ENCODE measurements around the gene KIRREL3. TPM values are rescaled to one million over a fixed set of nuclear protein-coding genes. Genes with fewer than 3 reads are reported as not detected.
A peak's percentile ranks its signal among the peaks of the same experiment; 100 is the strongest.

Gene KIRREL3
- polyA plus RNA-seq, 2 of the 4 experiments (the other 2 are of a cell fraction): 3.0 to 11.0 TPM

DNA sequence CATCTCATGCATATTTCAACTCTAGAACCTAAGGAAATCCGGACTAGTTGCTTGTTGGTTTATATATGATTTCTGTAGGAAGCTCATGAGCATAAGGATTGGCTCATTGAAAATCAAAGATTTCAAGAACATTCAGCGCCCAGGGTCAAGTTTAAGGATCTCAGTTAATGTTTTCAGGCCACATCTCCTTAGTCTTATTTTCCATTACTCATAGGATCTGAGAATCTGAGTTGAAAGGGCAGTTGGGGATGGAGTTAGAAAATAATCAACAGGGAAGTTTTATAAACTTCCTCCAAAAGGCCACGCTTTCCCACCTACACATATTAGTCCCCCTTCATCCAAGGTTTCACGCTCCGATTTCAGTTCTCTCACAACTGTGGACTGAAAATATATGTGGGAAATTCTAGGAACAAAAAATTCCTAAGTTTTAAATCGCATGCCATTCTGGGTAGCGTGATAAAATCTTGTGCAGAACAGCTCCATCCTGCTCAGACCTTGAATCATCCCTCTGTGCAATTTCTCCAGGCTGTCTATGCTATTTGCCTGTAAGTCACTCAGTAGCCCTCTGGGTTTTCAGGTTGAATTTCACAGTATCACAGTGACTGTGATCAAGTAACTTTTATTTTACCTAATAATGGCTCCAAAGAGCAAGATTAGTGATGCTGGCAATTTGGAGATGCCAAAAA lies 160.2 kb downstream of the KIRREL3 start:
- FAIRE-seq (no peak), ATAC-seq (no peak), DNase-seq (ENCODE audit: low read depth in 1 of 2, low spot score in 1 of 2) (no peak)
- no peak overlapping the region for H3K4me3 ChIP-seq
- ChIA-PET POLR2A (no interaction called here), CTCF (no interaction called here)
- 0 out of 6 replicates have a peak overlapping the region, but pooled peaks of 1 of the 2 experiments have one; percentile 2 for H3K27ac ChIP-seq
- H3K9me3 ChIP-seq: no peaks in the 10 kb centered on the region
- H3K4me1 ChIP-seq: peaks cover 4% of the 10 kb centered on the region; the same call in 1 of the 3 replicates
- WGBS (ENCODE audit: missing lambda C conversion rate): 78% methylated on average over 7 of the region's 7 CpGs
- TF ChIP-seq MAFK (IDR thresholded peaks at IDR 0.05; ENCODE audit: partially characterized antibody) (no peak), PHF8 (IDR thresholded peaks at IDR 0.05; ENCODE audit: borderline replicate concordance, low read depth) (no peak), SMC3 (IDR thresholded peaks at IDR 0.05) (no peak), HOXB5 (CRISPR knock-in tag; IDR thresholded peaks at IDR 0.05) (no peak), MAZ (IDR thresholded peaks at IDR 0.05; ENCODE audit: borderline replicate concordance, low read depth, low read length) (no peak), ZC3H11A (IDR thresholded peaks at IDR 0.05) (no peak), NPAS2 (CRISPR knock-in tag; IDR thresholded peaks at IDR 0.05; ENCODE audit: borderline replicate concordance) (no peak), RAD21 (conservative IDR thresholded peaks at IDR 0.05 in 1 of 2, IDR thresholded peaks at IDR 0.05 in 1 of 2) (no peak), CBX8 (IDR thresholded peaks at IDR 0.05) (no peak), MYC (IDR thresholded peaks at IDR 0.05; ENCODE audit: borderline replicate concordance, low read length) (no peak), SREBF2 (IDR thresholded peaks at IDR 0.05) (no peak), FOXS1 (CRISPR knock-in tag; IDR thresholded peaks at IDR 0.05) (no peak), FOSL2 (IDR thresholded peaks at IDR 0.05) (no peak), FOSL2 (CRISPR knock-in tag; IDR thresholded peaks at IDR 0.05) (no peak)
- TF ChIP-seq, protein P1, sequence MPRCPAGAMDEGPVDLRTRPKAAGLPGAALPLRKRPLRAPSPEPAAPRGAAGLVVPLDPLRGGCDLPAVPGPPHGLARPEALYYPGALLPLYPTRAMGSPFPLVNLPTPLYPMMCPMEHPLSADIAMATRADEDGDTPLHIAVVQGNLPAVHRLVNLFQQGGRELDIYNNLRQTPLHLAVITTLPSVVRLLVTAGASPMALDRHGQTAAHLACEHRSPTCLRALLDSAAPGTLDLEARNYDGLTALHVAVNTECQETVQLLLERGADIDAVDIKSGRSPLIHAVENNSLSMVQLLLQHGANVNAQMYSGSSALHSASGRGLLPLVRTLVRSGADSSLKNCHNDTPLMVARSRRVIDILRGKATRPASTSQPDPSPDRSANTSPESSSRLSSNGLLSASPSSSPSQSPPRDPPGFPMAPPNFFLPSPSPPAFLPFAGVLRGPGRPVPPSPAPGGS (IDR thresholded peaks at IDR 0.05): no peak
- TF ChIP-seq, protein P2, sequence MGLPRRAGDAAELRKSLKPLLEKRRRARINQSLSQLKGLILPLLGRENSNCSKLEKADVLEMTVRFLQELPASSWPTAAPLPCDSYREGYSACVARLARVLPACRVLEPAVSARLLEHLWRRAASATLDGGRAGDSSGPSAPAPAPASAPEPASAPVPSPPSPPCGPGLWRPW (IDR thresholded peaks at IDR 0.05): no peak
- peak overlapping the region; percentile 19; the same call in 1 of the 3 replicates for H3K4me2 ChIP-seq

DNA sequence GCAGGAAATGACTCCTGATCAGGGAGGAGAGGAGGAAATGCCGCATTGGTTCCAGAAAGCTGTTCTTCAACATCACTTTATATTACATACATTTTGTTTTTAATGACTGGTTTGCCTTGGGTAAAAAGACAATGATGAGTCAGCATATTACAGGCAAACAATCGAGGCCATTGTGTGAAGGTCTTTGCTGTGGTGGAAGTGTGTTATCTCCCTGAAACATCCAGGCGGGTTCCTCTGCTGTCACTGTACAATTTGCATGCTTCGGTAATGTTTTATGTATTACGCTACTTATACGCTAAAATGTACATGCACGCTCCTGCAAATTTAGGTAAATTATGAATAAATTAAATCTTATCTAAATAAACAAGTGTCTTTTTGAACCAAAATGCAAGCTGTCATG lies 161.1 kb downstream of the KIRREL3 start:
- no peak overlapping the region for H3K4me3 ChIP-seq
- CTCF ChIA-PET: no interaction called here
- DNase-seq (ENCODE audit: low read depth in 1 of 2, low spot score in 1 of 2): no peak
- H3K27ac ChIP-seq: peak overlapping the region in 1 of 2 experiments; percentile 16; a peak in 2 of 6 replicates
- ATAC-seq: no peak
- POLR2A ChIA-PET: no interaction called here
- no peak overlapping the region for H3K4me2 ChIP-seq
- WGBS (ENCODE audit: missing lambda C conversion rate): 75% methylated on average over 7 of the region's 7 CpGs
- H3K9me3 ChIP-seq: no peaks in the 10 kb centered on the region
- H3K4me1 ChIP-seq: peaks cover 11% of the 10 kb centered on the region
- TF ChIP-seq, protein P3, sequence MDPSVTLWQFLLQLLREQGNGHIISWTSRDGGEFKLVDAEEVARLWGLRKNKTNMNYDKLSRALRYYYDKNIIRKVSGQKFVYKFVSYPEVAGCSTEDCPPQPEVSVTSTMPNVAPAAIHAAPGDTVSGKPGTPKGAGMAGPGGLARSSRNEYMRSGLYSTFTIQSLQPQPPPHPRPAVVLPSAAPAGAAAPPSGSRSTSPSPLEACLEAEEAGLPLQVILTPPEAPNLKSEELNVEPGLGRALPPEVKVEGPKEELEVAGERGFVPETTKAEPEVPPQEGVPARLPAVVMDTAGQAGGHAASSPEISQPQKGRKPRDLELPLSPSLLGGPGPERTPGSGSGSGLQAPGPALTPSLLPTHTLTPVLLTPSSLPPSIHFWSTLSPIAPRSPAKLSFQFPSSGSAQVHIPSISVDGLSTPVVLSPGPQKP (IDR thresholded peaks at IDR 0.05; ENCODE audit: low read depth, low read length): no peak
- TF ChIP-seq MAFK (IDR thresholded peaks at IDR 0.05; ENCODE audit: partially characterized antibody) (peak; percentile 97), POLR2AphosphoS2 (conservative IDR thresholded peaks at IDR 0.05; ENCODE audit: low read length) (no peak), HOXB5 (CRISPR knock-in tag; IDR thresholded peaks at IDR 0.05) (no peak)
- no peak for FAIRE-seq

DNA sequence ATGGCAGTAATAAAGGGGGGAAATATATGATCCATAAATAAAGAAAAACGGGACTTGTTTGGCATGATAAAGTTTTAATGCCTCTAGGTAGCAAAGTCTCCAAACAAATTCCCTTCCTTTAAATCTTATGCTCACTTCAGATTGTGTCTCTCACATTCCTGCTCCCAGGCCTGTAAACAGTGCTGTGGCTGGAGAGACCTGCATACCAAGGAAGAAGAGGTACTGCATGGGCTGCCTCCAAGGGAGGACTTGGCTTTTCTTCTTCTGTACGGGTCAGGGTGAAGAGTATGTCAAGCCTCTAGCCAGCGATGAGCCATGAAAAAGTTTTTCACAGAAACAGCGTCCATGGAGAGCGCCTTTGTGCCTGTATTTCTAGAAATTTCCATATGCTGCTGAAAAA lies 161.8 kb downstream of the KIRREL3 start:
- Histone ChIP-seq H3K27ac (peak overlapping the region in 1 of 2 experiments; percentile 16; a peak in 2 of 6 replicates), H3K4me2 (no peak overlapping the region), H3K4me1 (peaks cover 15% of the 10 kb centered on the region), H3K4me3 (no peak overlapping the region), H3K9me3 (no peaks in the 10 kb centered on the region)
- ChIA-PET CTCF (no interaction called here), POLR2A (no interaction called here)
- DNase-seq (ENCODE audit: low read depth in 1 of 2, low spot score in 1 of 2): no peak
- FAIRE-seq: no peak
- ATAC-seq: no peak
- 64% methylated on average over 5 of the region's 5 CpGs for WGBS (ENCODE audit: missing lambda C conversion rate)
- TF ChIP-seq TFCP2L1 (CRISPR knock-in tag; IDR thresholded peaks at IDR 0.05) (no peak), CHD4 (IDR thresholded peaks at IDR 0.05; ENCODE audit: borderline replicate concordance) (no peak), TP53 (CRISPR knock-in tag; IDR thresholded peaks at IDR 0.05) (no peak)

Measured in A549 (cell line).